DMS53 treated with DMSO at 0.1 percent for 48 hours (cell line): ENCODE measurements around the gene KLHL24.
"Not testable (repeated sequence)": the region's sequence is repeated elsewhere in the genome, so short reads cannot be mapped to it uniquely, and the experiment has no call there.

Source experiments
- DNase-seq: peaks from one replicate; lab custom pipeline; 2025; ENCODE audit not compliant: unreplicated experiment; lab: John Stamatoyannopoulos, UW

Gene KLHL24

GRCh38 chr3:183635431-183636220 is at the start of gene KLHL24:
KLHL24 (plus strand) TSS chr3:183635623; CDS start chr3:183650357, 14,734 bp downstream.
- peak; percentile 81 for DNase-seq

GRCh38 chr3:183586477-183586876 is 48.9 kb upstream of the KLHL24 start:
- no peak for DNase-seq

GRCh38 chr3:183587336-183587735 is 48.1 kb upstream of the KLHL24 start:
- no peak for DNase-seq

GRCh38 chr3:183590442-183590841 is 45.0 kb upstream of the KLHL24 start:
- no peak for DNase-seq

- no peak for DNase-seq
Observed at GRCh38 chr3:183591881-183592521, 43.4 kb upstream of the KLHL24 start.

- DNase-seq: no peak
Observed at GRCh38 chr3:183592821-183593220, 42.6 kb upstream of the KLHL24 start.

- no peak for DNase-seq
Observed at GRCh38 chr3:183594636-183595035, 40.8 kb upstream of the KLHL24 start.

- no peak for DNase-seq
Observed at GRCh38 chr3:183597959-183598358, 37.5 kb upstream of the KLHL24 start.

- DNase-seq: not testable (repeated sequence)
Observed at GRCh38 chr3:183611326-183611725, 24.1 kb upstream of the KLHL24 start.

- DNase-seq: no peak
Observed at GRCh38 chr3:183613366-183614285, 21.8 kb upstream of the KLHL24 start.

GRCh38 chr3:183618542-183618941 is 16.9 kb upstream of the KLHL24 start:
- no peak for DNase-seq

GRCh38 chr3:183619010-183619409 is 16.4 kb upstream of the KLHL24 start:
- no peak for DNase-seq

GRCh38 chr3:183619624-183620251 is 15.7 kb upstream of the KLHL24 start:
- DNase-seq: no peak

GRCh38 chr3:183620252-183620628 is 15.2 kb upstream of the KLHL24 start:
- no peak for DNase-seq

- DNase-seq: not testable (repeated sequence)
Observed at GRCh38 chr3:183622473-183622872, 12.9 kb upstream of the KLHL24 start.

GRCh38 chr3:183626877-183627594 is 8.4 kb upstream of the KLHL24 start:
- no peak for DNase-seq

GRCh38 chr3:183629546-183630301 is 5.7 kb upstream of the KLHL24 start:
- no peak for DNase-seq

GRCh38 chr3:183631715-183632114 is 3.7 kb upstream of the KLHL24 start:
- DNase-seq: no peak

- DNase-seq: not testable (repeated sequence)
Observed at GRCh38 chr3:183632725-183633124, 2.7 kb upstream of the KLHL24 start.

- DNase-seq: no peak
Observed at GRCh38 chr3:183634707-183635106, 716 bp upstream of the KLHL24 start.
